HEK293 (cell line): Measurements from ENCODE around the gene SYT13.

Source experiments
- KLF16 ChIP-seq: fragments of 450-650 bp; formaldehyde crosslinking; IDR thresholded peaks from 2 replicates; pipeline ENCODE4 v1.5.1; 2017; ENCODE audit warnings: missing biosample characterization, missing genetic modification characterization
- ZBTB48 ChIP-seq: fragments of 450-650 bp; formaldehyde crosslinking; IDR thresholded peaks from 2 replicates; pipeline ENCODE4 v1.5.1; 2016; ENCODE audit warnings: missing biosample characterization, missing genetic modification characterization
- ZEB2 ChIP-seq: fragments of 450-650 bp; formaldehyde crosslinking; IDR thresholded peaks from 2 replicates; pipeline ENCODE4 v1.5.1; 2016; ENCODE audit warnings: missing biosample characterization, missing genetic modification characterization

- TF ChIP-seq ZEB2 (tag by site-specific recombination) (no peak), ZBTB48 (tag by site-specific recombination) (no peak), KLF16 (tag by site-specific recombination) (no peak)
Observed at GRCh38 chr11:45274206-45274605, 11.9 kb downstream of the SYT13 start.
